ENCODE results near the gene CCDC117.
"Not testable (repeated sequence)": the region's sequence is repeated elsewhere in the genome, so short reads cannot be mapped to it uniquely, and the experiment has no call there.

CCDC117 gene

GRCh38 chr22:28805426-28805825 lies 32.9 kb downstream of the CCDC117 start:
- DNase-seq = not testable (repeated sequence)

GRCh38 chr22:28808716-28809355 lies 36.3 kb downstream of the CCDC117 start:
- no peak for DNase-seq

- no peak for DNase-seq
Measured at GRCh38 chr22:28810821-28811491, 38.5 kb downstream of the CCDC117 start.

- DNase-seq = no peak
Measured at GRCh38 chr22:28812516-28812915, 40.0 kb downstream of the CCDC117 start.

GRCh38 chr22:28813772-28814518 lies 41.5 kb downstream of the CCDC117 start:
- no peak for DNase-seq

- no peak for DNase-seq
Measured at GRCh38 chr22:28815111-28815510, 42.6 kb downstream of the CCDC117 start.

- no peak for DNase-seq
Measured at GRCh38 chr22:28815729-28816128, 43.2 kb downstream of the CCDC117 start.

GRCh38 chr22:28817064-28817463 lies 44.6 kb downstream of the CCDC117 start:
- DNase-seq = no peak

- peak; percentile 74 for DNase-seq
Measured at GRCh38 chr22:28817919-28818859, 45.7 kb downstream of the CCDC117 start.

GRCh38 chr22:28819253-28820096 lies 47.0 kb downstream of the CCDC117 start:
- DNase-seq = no peak

- DNase-seq = no peak
Measured at GRCh38 chr22:28820885-28821284, 48.4 kb downstream of the CCDC117 start.

GRCh38 chr22:28821452-28821851 lies 49.0 kb downstream of the CCDC117 start:
- no peak for DNase-seq

- DNase-seq = no peak
Measured at GRCh38 chr22:28822930-28823551, 50.5 kb downstream of the CCDC117 start.

GRCh38 chr22:28824455-28824854 lies 52.0 kb downstream of the CCDC117 start:
- DNase-seq = not testable (repeated sequence)

GRCh38 chr22:28826430-28826829 lies 53.9 kb downstream of the CCDC117 start:
- DNase-seq = not testable (repeated sequence)

GRCh38 chr22:28826921-28827320 lies 54.4 kb downstream of the CCDC117 start:
- DNase-seq = no peak

GRCh38 chr22:28829358-28830181 lies 57.1 kb downstream of the CCDC117 start:
- DNase-seq = no peak

- no peak for DNase-seq
Measured at GRCh38 chr22:28830441-28830840, 57.9 kb downstream of the CCDC117 start.

GRCh38 chr22:28831140-28832072 lies 58.9 kb downstream of the CCDC117 start:
- no peak for DNase-seq
